Measurements from ENCODE around the gene NIPAL3. TPM values are rescaled to one million over a fixed set of nuclear protein-coding genes. Genes with fewer than 3 reads are reported as not detected.
A peak's percentile ranks its signal among the peaks of the same experiment; 100 is the strongest.

NIPAL3 gene
- total RNA-seq, 1 donor from 2014 or later = 2.4 TPM

GRCh38 chr1:24425441-24425840 lies 9.8 kb downstream of the NIPAL3 start:
- peaks cover 6% of the 10 kb centered on the region for H3K4me1 Mint-ChIP-seq
- no peaks in the 10 kb centered on the region for H3K27me3 Mint-ChIP-seq (ENCODE audit: low read depth)
- no peak for DNase-seq (ENCODE audit: low read depth, low spot score)
- no peak overlapping the region for H3K4me3 Mint-ChIP-seq
- TF ChIP-seq CTCF (conservative IDR thresholded peaks at IDR 0.05) = no peak
- H3K36me3 Mint-ChIP-seq (ENCODE audit: low read depth) = no peaks in the 10 kb centered on the region
- no peaks in the 10 kb centered on the region for H3K9me3 Mint-ChIP-seq
- H3K27ac Mint-ChIP-seq (ENCODE audit: unreplicated experiment) = no peak overlapping the region

GRCh38 chr1:24425922-24426321 lies 10.3 kb downstream of the NIPAL3 start:
- TF ChIP-seq CTCF (conservative IDR thresholded peaks at IDR 0.05) = no peak
- H3K27me3 Mint-ChIP-seq (ENCODE audit: low read depth) = no peaks in the 10 kb centered on the region
- no peak overlapping the region for H3K4me3 Mint-ChIP-seq
- no peaks in the 10 kb centered on the region for H3K9me3 Mint-ChIP-seq
- H3K27ac Mint-ChIP-seq (ENCODE audit: unreplicated experiment) = no peak overlapping the region
- H3K36me3 Mint-ChIP-seq (ENCODE audit: low read depth) = no peaks in the 10 kb centered on the region
- H3K4me1 Mint-ChIP-seq = peaks cover 6% of the 10 kb centered on the region
- DNase-seq (ENCODE audit: low read depth, low spot score) = no peak

GRCh38 chr1:24426744-24427544 lies 11.3 kb downstream of the NIPAL3 start:
- H3K4me1 Mint-ChIP-seq = peaks cover 6% of the 10 kb centered on the region
- TF ChIP-seq CTCF (conservative IDR thresholded peaks at IDR 0.05) = no peak

GRCh38 chr1:24427545-24427862 lies 11.9 kb downstream of the NIPAL3 start:
- Mint-ChIP-seq H3K36me3 (ENCODE audit: low read depth) (no peaks in the 10 kb centered on the region), H3K4me3 (no peak overlapping the region), H3K27me3 (ENCODE audit: low read depth) (no peaks in the 10 kb centered on the region), H3K4me1 (peaks cover 6% of the 10 kb centered on the region), H3K9me3 (no peaks in the 10 kb centered on the region), H3K27ac (ENCODE audit: unreplicated experiment) (no peak overlapping the region)
- DNase-seq (ENCODE audit: low read depth, low spot score) = no peak
- TF ChIP-seq CTCF (conservative IDR thresholded peaks at IDR 0.05) = no peak

More at GRCh38 chr1:24426744-24427544, 11.3 kb downstream of the NIPAL3 start:
- H3K9me3 Mint-ChIP-seq = no peaks in the 10 kb centered on the region
- no peaks in the 10 kb centered on the region for H3K27me3 Mint-ChIP-seq (ENCODE audit: low read depth)
- H3K27ac Mint-ChIP-seq (ENCODE audit: unreplicated experiment) = no peak overlapping the region
- DNase-seq (ENCODE audit: low read depth, low spot score) = no peak
- H3K4me3 Mint-ChIP-seq = no peak overlapping the region
- H3K36me3 Mint-ChIP-seq (ENCODE audit: low read depth) = no peaks in the 10 kb centered on the region

- Mint-ChIP-seq H3K27ac (ENCODE audit: unreplicated experiment) (peak overlapping the region; percentile 88), H3K36me3 (ENCODE audit: low read depth) (no peaks in the 10 kb centered on the region), H3K27me3 (ENCODE audit: low read depth) (peaks cover 3% of the 10 kb centered on the region), H3K9me3 (no peaks in the 10 kb centered on the region), H3K4me3 (no peak overlapping the region), H3K4me1 (peaks cover 31% of the 10 kb centered on the region)
- no peak for TF ChIP-seq CTCF (conservative IDR thresholded peaks at IDR 0.05)
- DNase-seq (ENCODE audit: low read depth, low spot score) = no peak
Measured at GRCh38 chr1:24435782-24436365, 20.3 kb downstream of the NIPAL3 start.
